Measurements from ENCODE around the gene NAPEPLD.
"Not testable (repeated sequence)": the region's sequence is repeated elsewhere in the genome, so short reads cannot be mapped to it uniquely, and the experiment has no call there.

The NAPEPLD gene

DNA sequence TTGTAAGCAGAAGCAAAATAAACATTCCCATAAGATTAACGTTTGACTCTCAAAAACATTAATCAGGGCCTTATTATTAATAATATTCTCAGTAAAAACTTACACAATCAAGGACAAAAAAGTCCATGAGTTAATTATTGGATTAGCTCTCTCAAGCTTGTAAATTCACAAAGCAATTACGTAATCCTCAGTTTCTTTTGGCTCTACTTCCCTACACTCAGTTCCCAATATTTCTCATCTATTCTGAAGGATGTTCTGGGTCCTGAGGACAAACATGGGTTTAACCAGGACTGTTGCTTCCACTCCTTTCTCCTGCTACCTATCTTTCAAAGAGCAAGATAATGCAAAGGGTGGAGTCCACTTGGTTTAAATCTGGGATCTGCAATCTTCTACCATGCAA is 89.4 kb downstream of the NAPEPLD start:
- DNase-seq: no peak

DNA sequence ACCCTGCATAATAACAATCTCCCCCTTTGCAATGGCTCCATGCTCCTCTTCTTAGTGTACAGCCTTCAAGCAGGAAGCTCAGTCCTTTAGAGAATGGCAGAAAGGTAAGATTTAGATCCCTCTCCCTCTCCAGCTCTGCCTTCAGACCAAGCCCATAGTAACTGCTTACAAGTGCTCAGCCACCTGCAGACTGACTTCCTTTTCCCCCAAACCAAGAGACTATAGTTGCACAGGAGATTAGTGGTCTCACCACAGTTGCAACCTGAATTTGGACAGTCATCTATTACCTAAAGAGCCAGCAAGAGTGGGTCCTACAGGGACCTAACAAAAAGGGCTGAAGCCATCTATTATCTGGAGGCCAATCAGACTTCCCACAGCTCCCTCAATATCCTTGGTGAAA is 90.8 kb downstream of the NAPEPLD start:
- no peak for DNase-seq

DNA sequence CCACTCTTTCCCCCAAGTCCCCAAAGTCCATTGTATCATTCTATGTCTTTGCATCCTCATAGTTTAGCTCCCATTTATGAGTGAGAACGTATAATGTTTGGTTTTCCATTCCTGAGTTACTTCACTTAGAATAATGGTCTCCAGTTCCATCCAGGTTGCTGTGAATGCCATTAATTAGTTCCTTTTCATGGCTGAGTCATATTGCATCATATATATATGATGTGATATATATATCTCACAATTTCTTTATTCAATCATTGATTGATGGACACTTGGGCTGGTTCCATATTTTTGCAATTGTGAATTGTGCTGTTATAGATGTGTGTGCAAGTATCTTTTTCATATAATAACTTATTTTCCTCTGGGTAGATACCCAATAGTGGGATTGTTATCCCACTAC is 92.9 kb downstream of the NAPEPLD start:
- not testable (repeated sequence) for DNase-seq

DNA sequence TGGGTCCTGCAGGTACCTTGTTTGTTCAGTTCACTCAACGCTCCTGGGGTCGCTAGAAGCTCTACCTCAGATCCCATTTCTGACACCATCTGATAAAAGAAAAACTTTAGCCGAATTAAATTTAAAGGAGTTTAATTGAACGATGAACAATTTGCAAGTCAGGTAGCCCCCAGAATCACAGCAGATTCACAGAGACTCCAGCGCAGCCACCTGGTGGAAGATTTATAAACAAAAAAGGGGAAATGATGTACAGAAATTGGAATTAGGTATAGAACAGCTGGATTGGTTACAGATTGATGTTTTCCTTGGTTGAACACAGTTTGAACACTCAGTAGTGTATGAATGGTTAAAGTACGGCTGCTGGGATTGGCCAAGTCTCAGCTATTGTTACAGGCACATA is 97.4 kb downstream of the NAPEPLD start:
- no peak for DNase-seq

Data from GDM1 (cell line).